Subcutaneous adipose tissue (tissue), 4 donors: ENCODE results near the gene HELB. TPM values are rescaled to one million over a fixed set of nuclear protein-coding genes. Genes with fewer than 3 reads are reported as not detected.

ENCODE experiments used
- CTCF ChIP-seq: fragments of 450-650 bp; IDR thresholded peaks from one replicate; pipeline ENCODE4 v1.5.1; 2016; ENCODE audit warnings: low read depth, mild to moderate bottlenecking, control low read depth, antibody characterized with exemption, moderate library complexity
- total RNA-seq, 4 donors: library from RNA; depleted of rRNA; stranded (reverse); fragments of >200 nt; gene quantifications; one replicate each; pipeline ENCODE4 v1.1.0, GENCODE V29; 2016

The HELB gene
- total RNA-seq, 4 donors from 2014 or later = 4.0 to 7.5 (median 6.1) TPM

GRCh38 chr12:66380769-66381535 lies 78.7 kb downstream of the HELB start:
- TF ChIP-seq CTCF = no peak

DNA sequence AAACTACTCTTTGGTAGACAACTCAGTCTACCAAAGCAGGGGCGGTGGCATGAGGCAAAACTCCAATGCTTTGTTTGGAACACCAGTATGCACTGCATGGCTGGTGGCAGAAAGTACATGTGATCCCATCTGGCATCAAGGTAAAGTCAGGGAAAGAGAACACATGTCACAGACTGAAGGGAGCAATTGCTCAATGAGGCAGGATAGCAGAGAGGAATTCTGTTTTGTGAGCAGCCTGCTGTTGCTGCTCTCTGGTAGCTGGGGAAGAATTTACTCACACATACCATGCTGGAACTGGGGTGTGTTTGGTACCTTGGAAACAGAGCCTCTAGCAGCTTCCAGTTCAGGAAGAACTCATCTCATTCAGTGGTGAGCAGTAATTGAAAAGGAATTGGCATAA lies 84.8 kb downstream of the HELB start:
- no peak for TF ChIP-seq CTCF

Other genes with a start within 250 kb of the HELB start
- 1 to 10 TPM; 4.9 to 6.8 (median 5.5) TPM for gene LLPH, start 171.7 kb upstream of the HELB start, total RNA-seq
- gene TMBIM4, start 132.5 kb upstream of the HELB start, total RNA-seq = 100 to 1,000 TPM; 179 to 309 (median 205) TPM
- gene IRAK3, start 113.3 kb upstream of the HELB start, total RNA-seq = 100 to 1,000 TPM in 1 of 4 donors, 10 to 100 TPM in 3; 83.5 to 111 (median 90.8) TPM